Femur (tissue), 1 donor: ENCODE data around the gene CAMK2D.
A peak's percentile ranks its signal among the peaks of the same experiment; 100 is the strongest.

Experiments used
- DNase-seq: peaks from one replicate; pipeline ENCODE4 v3.0.0-alpha.2; 2017

The CAMK2D gene

DNA sequence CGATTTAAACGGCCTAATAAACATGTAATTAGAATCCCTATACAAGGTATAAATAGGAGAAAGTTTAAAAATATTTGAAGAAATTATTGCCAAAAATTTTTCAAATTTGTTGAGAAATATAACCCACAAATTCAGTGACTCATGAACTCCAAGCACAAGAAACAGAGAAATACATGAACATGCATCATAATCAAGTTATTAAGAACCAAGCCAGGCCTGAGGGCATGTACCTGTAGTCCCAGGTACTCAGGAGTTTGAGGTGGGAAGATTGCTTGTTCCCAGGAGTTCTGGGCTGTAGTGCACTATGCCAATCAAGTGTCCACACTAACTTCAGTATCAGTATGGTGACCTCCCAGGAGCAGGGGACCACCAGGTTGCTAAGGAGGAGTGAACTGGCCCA lies 341.9 kb downstream of the CAMK2D start:
- no peak for DNase-seq

- DNase-seq: no peak
These were observed 350.0 kb downstream of the CAMK2D start for GRCh38 chr4:113411496-113411938.

DNA sequence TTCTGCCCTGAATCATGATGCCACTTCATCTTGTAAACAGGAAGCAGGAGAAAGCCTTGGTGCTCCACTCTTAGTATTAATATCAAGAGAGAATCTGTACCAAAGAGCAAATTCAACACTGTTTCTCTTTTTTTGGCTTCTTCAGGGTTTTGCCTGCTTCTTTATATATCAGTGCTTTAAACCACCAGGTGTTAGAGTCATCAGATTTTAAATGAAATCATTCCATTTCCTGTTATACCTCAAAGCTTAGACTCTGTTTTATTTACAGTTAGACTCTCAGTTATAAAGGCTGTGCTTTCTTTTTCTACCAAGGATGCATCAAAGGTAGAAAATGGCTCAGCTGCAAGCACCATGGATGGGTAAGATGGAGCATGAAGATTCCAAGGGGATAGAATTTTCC lies 350.9 kb downstream of the CAMK2D start:
- DNase-seq: no peak

GRCh38 chr4:113409181-113409580 lies 352.4 kb downstream of the CAMK2D start:
- DNase-seq: no peak

DNA sequence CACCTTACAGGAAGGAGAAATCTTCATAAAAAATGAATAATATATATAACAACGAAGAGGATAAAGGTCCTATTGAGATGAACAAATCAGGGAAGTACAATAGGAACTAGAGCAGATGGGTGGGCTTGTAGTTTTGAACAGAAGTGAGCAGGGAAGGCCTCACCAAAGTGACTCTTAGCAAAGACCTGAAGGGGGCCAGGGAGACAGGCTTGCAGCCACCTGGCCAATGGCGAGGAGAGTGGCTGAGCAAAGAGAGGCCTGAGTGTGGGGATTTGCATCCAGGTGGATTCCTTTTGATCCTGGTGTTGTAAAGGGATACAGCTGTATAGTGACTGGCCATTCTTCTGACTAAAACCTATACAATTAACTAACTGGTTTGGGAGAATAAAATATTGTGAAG lies 354.1 kb downstream of the CAMK2D start:
- DNase-seq: no peak

DNA sequence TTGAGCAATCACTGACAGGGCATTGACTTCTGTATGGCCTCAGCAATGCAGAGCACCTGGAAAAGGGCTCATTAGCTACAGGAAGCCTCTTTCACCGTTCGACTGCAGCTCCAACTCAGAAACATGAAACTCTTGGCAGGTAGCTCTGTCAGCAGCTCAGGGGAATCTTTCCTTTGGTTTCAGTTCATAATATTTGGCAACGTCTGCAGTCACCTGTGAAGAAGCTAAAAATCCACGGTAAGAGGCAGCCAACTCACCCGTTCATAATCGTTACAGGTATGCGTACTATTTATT lies 354.9 kb downstream of the CAMK2D start:
- no peak for DNase-seq

- DNase-seq: no peak
These were observed 355.4 kb downstream of the CAMK2D start for GRCh38 chr4:113405874-113406722.

- DNase-seq: peak; percentile 41
These were observed 356.7 kb downstream of the CAMK2D start for GRCh38 chr4:113404841-113405240.

DNA sequence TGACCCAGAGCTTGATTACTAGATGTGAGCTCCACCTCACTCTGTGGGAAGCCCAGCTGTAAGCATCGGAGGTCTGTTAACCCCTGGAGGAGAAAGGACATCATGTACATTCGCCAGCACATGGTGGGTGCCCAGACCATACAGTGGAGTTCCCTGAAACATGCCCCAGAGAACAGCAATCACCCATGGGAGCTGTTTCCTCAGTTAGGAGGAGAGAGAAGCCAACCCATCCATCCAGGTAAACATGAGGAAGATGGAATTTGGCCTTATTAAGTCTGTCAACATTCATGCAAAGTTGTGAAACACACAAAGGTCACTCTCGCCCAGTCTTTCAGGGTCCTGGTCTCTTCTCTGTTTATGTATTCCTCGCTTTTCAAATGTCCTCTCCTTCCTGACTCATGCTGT lies 357.4 kb downstream of the CAMK2D start:
- DNase-seq: no peak
